Activated naive CD4-positive, alpha-beta T cell treated with anti-CD3 and anti-CD28 coated beads, Interleukin-2, amount 10 ng/mL, durations not matched to agents 7 days and 5 days (primary cell): ENCODE results near the gene ZXDC.

Experiments
- CTCF ChIA-PET: fragments of 350-600 bp; sonication (Branson Sonifier 250); formaldehyde crosslinking; loops from one replicate; lab custom pipeline; 2021; ENCODE audit warnings: antibody characterized with exemption; lab: Charles Lee
- DNase-seq: peaks from one replicate; pipeline ENCODE4 v3.0.0-alpha.2; 2020
- H3K27ac Mint-ChIP-seq: one replicate; pipeline ENCODE4 v1.8.0; 2021; ENCODE audit warnings: mild to moderate bottlenecking, moderate library complexity, mixed read lengths
- H3K27me3 Mint-ChIP-seq: one replicate; pipeline ENCODE4 v1.8.0; 2021; ENCODE audit warnings: mild to moderate bottlenecking, mixed read lengths
- H3K36me3 Mint-ChIP-seq: one replicate; pipeline ENCODE4 v1.8.0; 2021; ENCODE audit warnings: mixed read lengths
- H3K4me1 Mint-ChIP-seq: one replicate; pipeline ENCODE4 v1.8.0; 2021; ENCODE audit warnings: mixed read lengths
- H3K4me3 Mint-ChIP-seq: one replicate; pipeline ENCODE4 v1.8.0; 2021; ENCODE audit warnings: mild to moderate bottlenecking, moderate library complexity, mixed read lengths
- H3K9me3 Mint-ChIP-seq: one replicate; pipeline ENCODE4 v1.8.0; 2021; ENCODE audit warnings: mixed read lengths

The ZXDC gene

GRCh38 chr3:126389112-126389793 lies 86.4 kb downstream of the ZXDC start:
- Mint-ChIP-seq H3K27ac (no peak overlapping the region), H3K4me3 (no peak overlapping the region), H3K27me3 (peaks cover 67% of the 10 kb centered on the region)

More at GRCh38 chr3:126389112-126389793, 86.4 kb downstream of the ZXDC start:
- peak; percentile 50 for DNase-seq
- Mint-ChIP-seq H3K36me3 (no peaks in the 10 kb centered on the region), H3K4me1 (peaks cover 7% of the 10 kb centered on the region), H3K9me3 (no peaks in the 10 kb centered on the region)
- CTCF ChIA-PET = interaction anchor here (0.9 to 2.5 kb wide), 6 partner anchors 9 to 255 kb away, joined by 3 to 9 read pairs (median 4); partner anchors contain the start of gene ZXDC
